Lung (tissue), 16 donors: ENCODE measurements around the gene CHEK1. TPM values are rescaled to one million over a fixed set of nuclear protein-coding genes. Genes with fewer than 3 reads are reported as not detected.
A peak's percentile ranks its signal among the peaks of the same experiment; 100 is the strongest.
"Not testable (repeated sequence)": the region's sequence is repeated elsewhere in the genome, so short reads cannot be mapped to it uniquely, and the experiment has no call there.

ENCODE experiments used
- ATAC-seq: fragments of 200-7000 bp; cut with Tn5 transposase; one replicate; pipeline ENCODE4 v1.9.1; 2020; ENCODE audit warnings: moderate number of reproducible peaks; ENCODE audit not compliant: insufficient read depth, low FRiP score
- DNase-seq, 3 donors: peaks; one replicate each; pipeline ENCODE4 v3.0.0-alpha.2; 2013 to 2017
- H3K27ac ChIP-seq, 2 donors: one replicate each; pipeline ENCODE4 v1.5.1; 2013; ENCODE audit warnings: mild to moderate bottlenecking in 2 of 2, moderate library complexity in 2 of 2, control low read depth in 1 of 2, inconsistent platforms in 1 of 2, low read depth in 1 of 2, low read length in 1 of 2
- H3K27me3 ChIP-seq, 3 donors: one replicate each; pipeline ENCODE4 v1.5.1; 2013; ENCODE audit warnings: low read length in 2 of 3; ENCODE audit not compliant: control insufficient read depth in 3 of 3, insufficient read depth in 3 of 3
- H3K36me3 ChIP-seq, 4 donors: one replicate each; pipeline ENCODE4 v1.5.1; 2013; ENCODE audit warnings: low read length in 4 of 4, mild to moderate bottlenecking in 1 of 4, moderate library complexity in 1 of 4; ENCODE audit not compliant: control insufficient read depth in 4 of 4, insufficient read depth in 4 of 4
- H3K4me1 ChIP-seq, 5 donors: one replicate each; pipeline ENCODE4 v1.5.1; 2013; ENCODE audit warnings: low read length in 5 of 5, mild to moderate bottlenecking in 2 of 5, moderate library complexity in 1 of 5; ENCODE audit not compliant: control insufficient read depth in 5 of 5, insufficient read depth in 5 of 5
- H3K4me3 ChIP-seq: one replicate; pipeline ENCODE4 v1.5.1; 2013; ENCODE audit warnings: mild to moderate bottlenecking, control low read depth, moderate library complexity
- H3K9ac ChIP-seq, 2 donors: one replicate each; pipeline ENCODE4 v1.5.1; 2013; ENCODE audit warnings: low read length in 2 of 2, control low read depth in 1 of 2; ENCODE audit not compliant: insufficient read depth in 1 of 2
- H3K9me3 ChIP-seq, 4 donors: one replicate each; pipeline ENCODE4 v1.5.1; 2013; ENCODE audit warnings: low read length in 3 of 4, mild to moderate bottlenecking in 1 of 4, moderate library complexity in 1 of 4; ENCODE audit not compliant: control insufficient read depth in 4 of 4, insufficient read depth in 3 of 4
- CTCF ChIP-seq: IDR thresholded peaks from 2 replicates; pipeline ENCODE4 v1.5.1; 2012; ENCODE audit warnings: mild to moderate bottlenecking; ENCODE audit errors: control extremely low read depth, extremely low read depth
- WGBS, 2 donors: extraction: QIAGEN DNeasy Blood & Tissue Kit; methylation state at CpG; one replicate each; pipeline ENCODE4 v1.1.7; 2013; 5-methylcytosine and 5-hydroxymethylcytosine counted together
- long read RNA-seq, 5 donors: transcript quantifications; one replicate each; lab custom pipeline, GENCODE V29; 2026
- polyA plus RNA-seq, 2 donors: library from polyadenylated mRNA; stranded (reverse); fragments of 200-250 nt; gene quantifications; one replicate each; pipeline ENCODE4 v1.2.1, GENCODE V29; 2013
- total RNA-seq, 2 donors: library from RNA; depleted of rRNA in 1 of 2; stranded (reverse); fragments of >200 nt in 1 of 2; gene quantifications; one replicate each; pipeline ENCODE4 v1.2.1, GENCODE V29; 2014 to 2021
- donor health status: control.
- donor health status: control.
- donor health status: Bipolar disorder and iron deficiency.
- donor health status: healthy.
- donor health status: DM: yes; HTN: yes; CAD: no.

CHEK1 gene
- 1 to 10 TPM; 5.8 to 6.4 TPM for total RNA-seq
- 1 to 10 TPM; 2.3 to 2.4 TPM for polyA plus RNA-seq
- long read RNA-seq, donor 1, full-length matches to known transcripts, result 5 of 5 reads
- long read RNA-seq, donor 1, partial matches to known transcripts, result 0 of 5 reads
- long read RNA-seq, donor 1, other reads (novel, unspliced or antisense), result 0 of 5 reads
- long read RNA-seq, donor 2, result 0 reads
- long read RNA-seq, donor 3, full-length matches to known transcripts, result 2 of 2 reads
- long read RNA-seq, donor 3, partial matches to known transcripts, result 0 of 2 reads
- long read RNA-seq, donor 3, other reads (novel, unspliced or antisense), result 0 of 2 reads
- long read RNA-seq, donor 4, partial matches to known transcripts, result 0 of 1 reads
- long read RNA-seq, donor 4, other reads (novel, unspliced or antisense), result 0 of 1 reads
- long read RNA-seq, donor 5, full-length matches to known transcripts, result 6 of 6 reads
- long read RNA-seq, donor 5, partial matches to known transcripts, result 0 of 6 reads
- long read RNA-seq, donor 5, other reads (novel, unspliced or antisense), result 0 of 6 reads

- DNase-seq (no peak), ATAC-seq (no peak)
- Histone ChIP-seq H3K9ac (peak within 1 kb of the TSS; percentile 47 to 97), H3K27me3 (no peaks in the 10 kb centered on the region), H3K36me3 (peaks cover 4 to 14% (median 6%) of the 10 kb centered on the region in 4 donors), H3K27ac (peak within 1 kb of the TSS; percentile 86 to 99), H3K4me1 (peaks cover 0 to 18% (median 3%) of the 10 kb centered on the region in 5 donors), H3K4me3 (peak within 1 kb of the TSS; percentile 84), H3K9me3 (no peaks in the 10 kb centered on the region)
- 57 to 64% methylated on average over 9 of the region's 9 CpGs for WGBS, 2 donors
- no peak for TF ChIP-seq CTCF
These were observed at the start of gene CHEK1 for GRCh38 chr11:125624756-125625213. TSS of gene CHEK1 (plus strand) at chr11:125625163. CDS start at chr11:125626769, 1,606 bp downstream.

GRCh38 chr11:125577181-125577580, 47.8 kb upstream of the CHEK1 start:
- not testable (repeated sequence) for H3K27me3 ChIP-seq, H3K9me3 ChIP-seq, H3K9ac ChIP-seq, DNase-seq, H3K4me1 ChIP-seq, H3K27ac ChIP-seq, ATAC-seq, H3K4me3 ChIP-seq
- WGBS, 2 donors, result 97 to 98% methylated on average over 14 of the region's 14 CpGs
- peaks cover 29 to 65% (median 39%) of the 10 kb centered on the region in 4 donors for H3K36me3 ChIP-seq

- Histone ChIP-seq H3K4me1 (no peaks in the 10 kb centered on the region), H3K9ac (no peak overlapping the region), H3K27ac (no peak overlapping the region), H3K4me3 (no peak overlapping the region), H3K9me3 (no peaks in the 10 kb centered on the region), H3K36me3 (peaks cover 29 to 59% (median 48%) of the 10 kb centered on the region in 4 donors), H3K27me3 (no peaks in the 10 kb centered on the region)
- TF ChIP-seq CTCF, result no peak
- ATAC-seq, result no peak
- DNase-seq, result no peak
- 95 to 97% methylated on average over 2 of the region's 2 CpGs for WGBS, 2 donors
These were observed 46.2 kb upstream of the CHEK1 start for GRCh38 chr11:125578783-125579182.

GRCh38 chr11:125579811-125580210, 45.2 kb upstream of the CHEK1 start:
- no peak for DNase-seq
- Histone ChIP-seq H3K27me3 (no peaks in the 10 kb centered on the region), H3K27ac (no peak overlapping the region), H3K4me3 (no peak overlapping the region), H3K4me1 (no peaks in the 10 kb centered on the region), H3K9ac (no peak overlapping the region), H3K9me3 (no peaks in the 10 kb centered on the region), H3K36me3 (peaks cover 29 to 56% (median 47%) of the 10 kb centered on the region in 4 donors)
- WGBS, 2 donors, result 96 to 97% methylated on average over 5 of the region's 5 CpGs
- ATAC-seq, result no peak
- no peak for TF ChIP-seq CTCF
